GM18519 (cell line): ENCODE results near the gene TPSD1.
"Not testable (repeated sequence)": the region's sequence is repeated elsewhere in the genome, so short reads cannot be mapped to it uniquely, and the experiment has no call there.

Experiments used
- ATAC-seq: cut with Tn5 transposase; IDR thresholded peaks from one replicate; pipeline ENCODE4 v1.9.1; 2021; ENCODE audit warnings: mild to moderate bottlenecking, moderate library complexity; ENCODE audit not compliant: unreplicated experiment, low FRiP score

TPSD1 gene

DNA sequence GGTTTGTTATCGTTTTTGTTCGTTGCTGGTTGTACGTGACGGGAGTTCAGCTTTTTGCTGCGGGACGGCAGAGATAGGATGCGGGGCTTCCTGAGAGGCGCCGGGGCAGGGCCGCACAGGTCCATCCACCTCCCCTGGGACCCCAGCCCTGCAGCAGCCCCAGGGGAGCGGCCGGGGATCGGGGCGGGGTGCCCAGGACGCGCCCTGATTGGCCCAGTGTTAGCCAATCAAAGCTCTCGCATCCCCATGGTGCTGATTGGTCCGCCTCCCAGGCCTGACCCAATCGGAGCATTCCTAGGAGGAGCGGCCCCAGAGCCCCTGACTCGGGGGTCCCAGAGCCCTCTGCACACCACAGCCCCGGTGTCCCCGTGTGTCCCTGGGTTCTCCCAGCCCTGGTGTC lies 17.0 kb upstream of the TPSD1 start:
- not testable (repeated sequence) for ATAC-seq

DNA sequence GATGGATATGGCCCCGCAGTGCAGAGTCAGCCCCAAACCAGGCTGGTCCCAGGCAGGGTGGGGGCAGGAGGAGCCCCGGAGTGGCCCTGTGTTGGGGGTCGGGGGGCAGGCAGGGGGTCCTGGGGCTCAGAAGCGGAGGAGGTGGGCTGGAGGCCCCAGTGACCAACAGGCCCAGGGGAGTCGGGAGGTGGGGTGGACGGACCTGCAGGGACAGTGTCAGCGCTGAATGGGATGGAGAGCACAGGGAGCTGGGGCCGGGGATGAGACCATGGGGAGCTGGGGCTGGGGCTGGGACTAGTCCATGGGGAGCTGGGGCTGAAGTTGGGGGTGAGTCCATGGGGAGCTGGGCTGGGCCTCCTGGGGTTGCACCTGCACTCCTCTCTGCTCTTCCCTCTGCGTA lies 16.3 kb upstream of the TPSD1 start:
- ATAC-seq: not testable (repeated sequence)

DNA sequence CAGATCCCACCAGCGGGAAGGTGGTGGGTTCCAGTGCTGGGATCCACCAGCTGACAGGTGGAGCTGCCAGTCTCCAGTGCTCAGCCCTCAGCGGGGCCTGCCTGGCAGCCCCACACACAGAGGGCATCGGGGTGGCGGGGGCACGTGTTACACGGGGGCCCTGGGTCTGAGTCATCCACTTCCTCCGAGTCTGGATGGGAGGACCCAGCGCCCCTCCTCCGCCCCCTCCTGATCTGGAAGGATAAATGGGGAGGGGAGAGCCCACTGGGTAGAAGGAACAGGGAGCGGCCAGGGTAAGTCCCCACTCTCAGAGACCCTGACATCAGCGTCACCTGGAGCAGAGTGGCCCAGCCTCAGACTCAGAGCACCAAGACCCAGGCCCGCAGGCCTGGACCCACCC lies 15.4 kb upstream of the TPSD1 start, which contains the start of gene TPSAB1:
TSS of gene TPSAB1 (plus strand) at position 270 of the 400 bp plus-strand sequence. CDS start 234 bp downstream, outside the sequence.
- ATAC-seq: not testable (repeated sequence)

DNA sequence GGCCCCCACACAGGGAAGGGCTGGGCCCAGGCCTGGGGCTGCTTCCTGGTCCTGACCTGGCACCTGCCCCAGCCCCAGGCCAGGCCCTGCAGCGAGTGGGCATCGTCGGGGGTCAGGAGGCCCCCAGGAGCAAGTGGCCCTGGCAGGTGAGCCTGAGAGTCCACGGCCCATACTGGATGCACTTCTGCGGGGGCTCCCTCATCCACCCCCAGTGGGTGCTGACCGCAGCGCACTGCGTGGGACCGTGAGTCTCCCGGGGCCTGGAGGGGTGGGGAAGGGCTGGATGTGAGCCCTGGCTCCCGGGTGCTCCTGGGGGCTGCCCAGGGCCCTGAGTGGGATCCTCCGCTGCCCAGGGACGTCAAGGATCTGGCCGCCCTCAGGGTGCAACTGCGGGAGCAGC lies 14.8 kb upstream of the TPSD1 start:
- ATAC-seq: not testable (repeated sequence)

- not testable (repeated sequence) for ATAC-seq
Measured at GRCh38 chr16:1243363-1243762, 12.5 kb upstream of the TPSD1 start.

- not testable (repeated sequence) for ATAC-seq
Measured at GRCh38 chr16:1243907-1244850, 11.7 kb upstream of the TPSD1 start.

GRCh38 chr16:1244881-1245280 lies 11.0 kb upstream of the TPSD1 start:
- ATAC-seq: no peak

DNA sequence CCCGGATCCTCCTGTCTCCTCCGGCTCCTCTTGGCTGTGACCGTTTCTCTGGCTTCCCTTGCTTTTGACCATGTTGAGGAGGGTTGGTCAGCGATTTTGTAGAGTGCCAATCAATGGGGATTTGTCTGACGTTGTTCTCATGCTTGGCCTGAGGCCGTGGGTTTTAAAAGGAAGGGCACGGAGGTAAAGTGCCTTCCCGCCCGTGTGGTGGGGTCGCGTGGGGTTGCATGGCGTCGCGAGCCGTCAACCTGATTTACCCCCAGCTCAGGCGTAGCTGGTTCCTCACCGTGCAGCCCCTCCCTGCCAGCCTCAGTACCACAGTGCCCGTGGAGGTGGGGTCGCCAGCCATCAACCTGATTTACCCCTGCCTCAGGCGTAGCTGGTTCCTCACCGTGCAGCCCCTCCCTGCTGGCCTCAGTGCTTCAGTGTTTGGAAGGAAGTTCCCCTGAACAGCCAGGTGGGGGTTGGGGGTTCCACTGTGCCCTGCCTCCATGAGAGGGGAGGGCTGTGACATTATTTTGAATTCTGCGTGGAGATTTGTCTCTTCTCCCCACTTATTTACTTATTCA lies 10.3 kb upstream of the TPSD1 start:
- ATAC-seq: no peak

DNA sequence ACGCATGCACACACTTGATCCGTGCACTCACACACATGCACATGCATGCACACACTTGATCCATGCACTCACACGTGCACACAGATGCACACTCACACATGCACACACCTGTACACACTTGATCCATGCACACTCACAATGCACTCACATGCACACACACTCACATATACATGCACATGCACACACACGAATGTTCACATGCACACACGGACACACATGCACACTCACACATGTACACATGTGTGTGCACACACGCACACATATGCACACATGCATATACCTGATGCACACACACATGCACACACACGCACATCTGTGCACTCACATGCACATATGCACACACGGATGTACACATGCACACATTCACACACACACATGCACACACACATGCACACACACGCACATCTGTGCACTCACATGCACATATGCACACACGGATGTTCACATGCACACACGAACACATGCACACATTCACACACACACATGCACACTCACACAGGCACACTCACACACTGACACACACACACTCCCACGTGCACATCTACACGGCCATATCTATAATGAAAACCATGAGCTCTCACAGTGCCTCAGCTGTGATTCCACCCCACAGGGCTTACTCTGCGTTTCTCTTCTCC lies 7.8 kb upstream of the TPSD1 start:
- not testable (repeated sequence) for ATAC-seq

- ATAC-seq: not testable (repeated sequence)
Measured at GRCh38 chr16:1249031-1249755, 6.7 kb upstream of the TPSD1 start.

GRCh38 chr16:1253701-1254364 lies 2.0 kb upstream of the TPSD1 start:
- not testable (repeated sequence) for ATAC-seq

- not testable (repeated sequence) for ATAC-seq
Measured at GRCh38 chr16:1254821-1255220, 1.0 kb upstream of the TPSD1 start.

DNA sequence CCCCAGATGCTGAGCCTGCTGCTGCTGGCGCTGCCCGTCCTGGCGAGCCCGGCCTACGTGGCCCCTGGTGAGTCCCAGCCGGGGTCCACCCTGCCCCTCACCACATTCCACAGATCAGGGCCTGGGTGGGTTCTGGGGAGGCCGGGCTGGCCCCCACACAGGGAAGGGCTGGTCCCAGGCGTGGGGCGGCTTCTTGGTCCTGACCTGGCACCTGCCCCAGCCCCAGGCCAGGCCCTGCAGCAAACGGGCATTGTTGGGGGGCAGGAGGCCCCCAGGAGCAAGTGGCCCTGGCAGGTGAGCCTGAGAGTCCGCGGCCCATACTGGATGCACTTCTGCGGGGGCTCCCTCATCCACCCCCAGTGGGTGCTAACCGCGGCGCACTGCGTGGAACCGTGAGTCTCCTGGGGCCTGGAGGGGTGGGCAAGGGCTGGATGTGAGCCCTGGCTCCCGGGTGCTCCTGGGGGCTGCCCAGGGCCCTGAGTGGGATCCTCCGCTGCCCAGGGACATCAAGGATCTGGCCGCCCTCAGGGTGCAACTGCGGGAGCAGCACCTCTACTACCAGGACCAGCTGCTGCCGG lies 516 bp downstream of the TPSD1 start:
- not testable (repeated sequence) for ATAC-seq

DNA sequence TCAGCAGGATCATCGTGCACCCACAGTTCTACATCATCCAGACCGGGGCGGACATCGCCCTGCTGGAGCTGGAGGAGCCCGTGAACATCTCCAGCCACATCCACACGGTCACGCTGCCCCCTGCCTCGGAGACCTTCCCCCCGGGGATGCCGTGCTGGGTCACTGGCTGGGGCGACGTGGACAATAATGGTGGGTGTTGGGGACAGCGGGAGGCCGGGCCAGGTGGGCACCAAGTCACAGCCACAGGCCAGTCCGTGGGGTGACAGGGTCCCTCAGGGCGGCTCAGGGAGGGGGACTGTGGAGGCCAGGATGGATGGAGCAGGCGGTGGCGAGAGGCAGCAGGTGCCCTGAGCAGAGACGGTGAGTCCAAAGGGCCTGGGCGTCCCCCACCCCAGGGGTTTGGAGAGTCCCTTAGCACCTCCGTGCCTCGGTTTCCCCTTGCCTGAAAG lies 1.0 kb downstream of the TPSD1 start:
- ATAC-seq: no peak

DNA sequence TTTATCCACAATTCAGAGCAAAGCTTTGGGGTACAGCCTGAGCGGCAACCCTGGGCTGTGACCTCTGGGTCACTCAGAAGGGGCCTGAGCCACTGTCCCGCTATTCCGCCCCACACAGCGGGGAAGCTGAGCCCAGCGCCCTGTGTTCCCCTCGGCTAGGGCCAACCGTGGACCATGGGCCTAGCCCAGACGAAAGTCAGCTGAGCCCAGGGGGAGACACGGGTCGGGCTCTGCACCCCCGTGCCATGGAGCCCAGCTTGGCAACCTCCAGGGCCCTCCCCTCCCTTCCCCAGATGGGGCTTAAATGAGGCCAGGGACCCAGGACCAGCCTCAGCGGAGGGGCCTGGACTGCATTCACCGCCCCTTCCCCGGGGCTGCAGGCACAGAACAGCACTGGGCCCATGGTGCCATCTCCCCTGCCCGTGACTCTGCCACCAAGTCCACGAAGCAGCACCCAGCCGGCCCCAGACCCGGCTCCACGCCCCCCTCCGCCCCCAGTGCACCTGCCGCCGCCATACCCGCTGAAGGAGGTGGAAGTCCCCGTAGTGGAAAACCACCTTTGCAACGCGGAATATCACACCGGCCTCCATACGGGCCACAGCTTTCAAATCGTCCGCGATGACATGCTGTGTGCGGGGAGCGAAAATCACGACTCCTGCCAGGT lies 1.8 kb downstream of the TPSD1 start:
- no peak for ATAC-seq

DNA sequence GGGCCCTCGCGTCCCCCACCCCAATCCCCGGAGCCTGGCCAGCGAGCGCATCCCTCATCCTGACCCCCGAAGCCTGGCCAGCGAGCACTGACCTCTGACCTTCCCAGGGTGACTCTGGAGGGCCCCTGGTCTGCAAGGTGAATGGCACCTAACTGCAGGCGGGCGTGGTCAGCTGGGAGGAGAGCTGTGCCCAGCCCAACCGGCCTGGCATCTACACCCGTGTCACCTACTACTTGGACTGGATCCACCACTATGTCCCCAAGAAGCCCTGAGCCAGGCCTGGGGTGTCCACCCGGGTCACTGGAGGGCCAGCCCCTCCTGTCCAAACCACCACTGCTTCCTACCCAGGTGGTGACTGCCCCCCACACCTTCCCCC lies 2.3 kb downstream of the TPSD1 start:
- no peak for ATAC-seq

- ATAC-seq: no peak
Measured at GRCh38 chr16:1258906-1259759, 3.3 kb downstream of the TPSD1 start.

DNA sequence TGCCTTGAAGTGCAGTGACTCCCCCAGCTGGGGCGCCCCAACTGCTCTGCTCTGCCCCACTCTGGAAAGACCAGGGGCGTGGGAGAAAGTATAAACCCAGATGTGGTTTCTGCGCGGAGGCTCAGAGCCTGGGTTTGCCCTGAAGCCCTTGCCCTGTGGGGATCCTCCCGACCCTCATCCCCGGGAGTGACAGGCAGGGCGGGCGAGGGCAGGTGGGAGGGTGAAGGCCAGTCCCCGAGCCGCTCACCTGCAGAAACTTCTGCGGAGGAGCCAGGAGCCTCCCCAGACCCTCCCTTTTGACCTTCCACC lies 3.8 kb downstream of the TPSD1 start:
- no peak for ATAC-seq
